Stimulated activated naive B cell treated with anti-CD40 and anti-IgM and Interleukin-4, amounts not matched to agents 10 μg/mL and 1 μg/mL and 100 μg/mL, for 72 hours (primary cell): ENCODE measurements around the gene PLCL2.
"Not testable (repeated sequence)": the region's sequence is repeated elsewhere in the genome, so short reads cannot be mapped to it uniquely, and the experiment has no call there.

ENCODE experiments used
- ATAC-seq, 2 donors: fragments of 150-1000 bp; cut with Tn5 transposase; replicated peaks; 2 replicates each; pipeline ENCODE4 v1.10.0; 2021; ENCODE audit warnings: moderate library complexity in 1 of 2
- DNase-seq: peaks from one replicate; pipeline ENCODE4 v3.0.0; 2021
- H3K27ac Mint-ChIP-seq: one replicate; pipeline ENCODE4 v1.8.0; 2022; ENCODE audit warnings: mild to moderate bottlenecking, mixed read lengths
- H3K27me3 Mint-ChIP-seq, 2 donors: one replicate each; pipeline ENCODE4 v1.8.0; 2022; ENCODE audit warnings: mixed read lengths in 2 of 2
- H3K36me3 Mint-ChIP-seq, 2 donors: one replicate each; pipeline ENCODE4 v1.8.0; 2022; ENCODE audit warnings: mixed read lengths in 2 of 2, mild to moderate bottlenecking in 1 of 2
- H3K4me1 Mint-ChIP-seq, 2 donors: one replicate each; pipeline ENCODE4 v1.8.0; 2022; ENCODE audit warnings: mixed read lengths in 2 of 2, mild to moderate bottlenecking in 1 of 2
- H3K4me3 Mint-ChIP-seq, 2 donors: one replicate each; pipeline ENCODE4 v1.8.0; 2022; ENCODE audit warnings: mild to moderate bottlenecking in 2 of 2, mixed read lengths in 2 of 2, moderate library complexity in 1 of 2
- H3K9me3 Mint-ChIP-seq, 2 donors: one replicate each; pipeline ENCODE4 v1.8.0; 2022; ENCODE audit warnings: mixed read lengths in 2 of 2, mild to moderate bottlenecking in 1 of 2

PLCL2 gene

GRCh38 chr3:17081520-17081919 is 196.8 kb downstream of the PLCL2 start:
- Mint-ChIP-seq H3K36me3 (peaks cover 41 to 59% of the 10 kb centered on the region in 2 donors), H3K4me3 (no peak overlapping the region), H3K27ac (no peak overlapping the region)

GRCh38 chr3:17087509-17087908 is 202.8 kb downstream of the PLCL2 start:
- peaks cover 27 to 54% of the 10 kb centered on the region in 2 donors for H3K36me3 Mint-ChIP-seq
- DNase-seq (no peak), ATAC-seq (no peak)
- H3K9me3 Mint-ChIP-seq = no peaks in the 10 kb centered on the region
- no peak overlapping the region for H3K4me3 Mint-ChIP-seq
- H3K27ac Mint-ChIP-seq = no peak overlapping the region
- H3K27me3 Mint-ChIP-seq = no peaks in the 10 kb centered on the region
- H3K4me1 Mint-ChIP-seq = no peaks in the 10 kb centered on the region

More at GRCh38 chr3:17081520-17081919, 196.8 kb downstream of the PLCL2 start:
- Mint-ChIP-seq H3K27me3 (no peaks in the 10 kb centered on the region), H3K9me3 (no peaks in the 10 kb centered on the region), H3K4me1 (peaks cover 2 to 16% of the 10 kb centered on the region in 2 donors)
- no peak for ATAC-seq
- DNase-seq = no peak

- Mint-ChIP-seq H3K27me3 (no peaks in the 10 kb centered on the region), H3K4me3 (no peak overlapping the region), H3K36me3 (peaks cover 24 to 51% of the 10 kb centered on the region in 2 donors), H3K9me3 (no peaks in the 10 kb centered on the region), H3K4me1 (peaks cover 0 to 2% of the 10 kb centered on the region in 2 donors), H3K27ac (no peak overlapping the region)
- ATAC-seq = no peak
- DNase-seq = no peak
Observed at GRCh38 chr3:17088017-17088416, 203.3 kb downstream of the PLCL2 start.

GRCh38 chr3:17088602-17089313 is 204.0 kb downstream of the PLCL2 start:
- Mint-ChIP-seq H3K27ac (no peak overlapping the region), H3K4me1 (peaks cover 0 to 2% of the 10 kb centered on the region in 2 donors), H3K4me3 (no peak overlapping the region), H3K36me3 (peaks cover 21 to 46% of the 10 kb centered on the region in 2 donors), H3K27me3 (no peaks in the 10 kb centered on the region), H3K9me3 (no peaks in the 10 kb centered on the region)
- DNase-seq (no peak), ATAC-seq (no peak)

GRCh38 chr3:17089314-17089700 is 204.6 kb downstream of the PLCL2 start:
- Mint-ChIP-seq H3K4me1 (peaks cover 0 to 2% of the 10 kb centered on the region in 2 donors), H3K36me3 (peaks cover 20 to 44% of the 10 kb centered on the region in 2 donors), H3K4me3 (no peak overlapping the region), H3K27ac (no peak overlapping the region), H3K9me3 (no peaks in the 10 kb centered on the region), H3K27me3 (no peaks in the 10 kb centered on the region)
- ATAC-seq (no peak), DNase-seq (no peak)

GRCh38 chr3:17090280-17090983 is 205.7 kb downstream of the PLCL2 start:
- DNase-seq = no peak
- H3K4me1 Mint-ChIP-seq = peaks cover 0 to 2% of the 10 kb centered on the region in 2 donors
- no peak overlapping the region for H3K27ac Mint-ChIP-seq
- ATAC-seq = no peak
- no peaks in the 10 kb centered on the region for H3K9me3 Mint-ChIP-seq
- no peaks in the 10 kb centered on the region for H3K27me3 Mint-ChIP-seq
- H3K4me3 Mint-ChIP-seq = no peak overlapping the region
- peaks cover 17 to 38% of the 10 kb centered on the region in 2 donors for H3K36me3 Mint-ChIP-seq

- Mint-ChIP-seq H3K27me3 (no peaks in the 10 kb centered on the region), H3K4me3 (no peak overlapping the region), H3K36me3 (peaks cover 15 to 27% of the 10 kb centered on the region in 2 donors), H3K9me3 (no peaks in the 10 kb centered on the region), H3K27ac (no peak overlapping the region), H3K4me1 (peaks cover 0 to 2% of the 10 kb centered on the region in 2 donors)
- ATAC-seq (no peak), DNase-seq (no peak)
Observed at GRCh38 chr3:17091910-17092582, 207.3 kb downstream of the PLCL2 start.

GRCh38 chr3:17092583-17092933 is 207.8 kb downstream of the PLCL2 start:
- Mint-ChIP-seq H3K4me1 (peaks cover 0 to 2% of the 10 kb centered on the region in 2 donors), H3K27me3 (no peaks in the 10 kb centered on the region), H3K4me3 (no peak overlapping the region), H3K27ac (no peak overlapping the region), H3K36me3 (peaks cover 12 to 22% of the 10 kb centered on the region in 2 donors), H3K9me3 (no peaks in the 10 kb centered on the region)
- ATAC-seq = no peak
- DNase-seq = no peak

- no peak for ATAC-seq
- H3K4me1 Mint-ChIP-seq = peaks cover 0 to 2% of the 10 kb centered on the region in 2 donors
- H3K36me3 Mint-ChIP-seq = peaks cover 10 to 16% of the 10 kb centered on the region in 2 donors
- no peak overlapping the region for H3K4me3 Mint-ChIP-seq
- H3K27me3 Mint-ChIP-seq = no peaks in the 10 kb centered on the region
- H3K27ac Mint-ChIP-seq = no peak overlapping the region
- DNase-seq = no peak
- no peaks in the 10 kb centered on the region for H3K9me3 Mint-ChIP-seq
Observed at GRCh38 chr3:17094551-17094950, 209.8 kb downstream of the PLCL2 start.

- no peaks in the 10 kb centered on the region for H3K27me3 Mint-ChIP-seq
- ATAC-seq (no peak), DNase-seq (no peak)
- H3K4me3 Mint-ChIP-seq = no peak overlapping the region
- peaks cover 9% of the 10 kb centered on the region in 2 donors for H3K36me3 Mint-ChIP-seq
- peaks cover 6 to 16% of the 10 kb centered on the region in 2 donors for H3K9me3 Mint-ChIP-seq
- no peaks in the 10 kb centered on the region for H3K4me1 Mint-ChIP-seq
- no peak overlapping the region for H3K27ac Mint-ChIP-seq
Observed at GRCh38 chr3:17103579-17103978, 218.8 kb downstream of the PLCL2 start.

GRCh38 chr3:17106801-17107200 is 222.0 kb downstream of the PLCL2 start:
- not testable (repeated sequence) for DNase-seq, H3K27me3 Mint-ChIP-seq, ATAC-seq, H3K27ac Mint-ChIP-seq, H3K36me3 Mint-ChIP-seq, H3K4me3 Mint-ChIP-seq
- H3K9me3 Mint-ChIP-seq = peaks cover under 1 to 10% of the 10 kb centered on the region in 2 donors
- H3K4me1 Mint-ChIP-seq = peaks cover 12 to 16% of the 10 kb centered on the region in 2 donors

- Mint-ChIP-seq H3K4me1 (peaks cover 12 to 16% of the 10 kb centered on the region in 2 donors), H3K36me3 (peaks cover 0 to 3% of the 10 kb centered on the region in 2 donors), H3K27me3 (no peaks in the 10 kb centered on the region), H3K9me3 (peaks cover 0 to 11% of the 10 kb centered on the region in 2 donors), H3K27ac (peak overlapping the region; percentile 66), H3K4me3 (peak overlapping the region in 1 of 2 donors; percentile 3)
- DNase-seq (peak; percentile 40), ATAC-seq (peak; percentile 95 to 99)
Observed at GRCh38 chr3:17110660-17111396, 226.1 kb downstream of the PLCL2 start.

GRCh38 chr3:17111586-17111985 is 226.8 kb downstream of the PLCL2 start:
- peaks cover 0 to 3% of the 10 kb centered on the region in 2 donors for H3K36me3 Mint-ChIP-seq
- no peaks in the 10 kb centered on the region for H3K27me3 Mint-ChIP-seq
- DNase-seq = no peak
- ATAC-seq = no peak
- peak overlapping the region; percentile 66 for H3K27ac Mint-ChIP-seq
- peaks cover 0 to 11% of the 10 kb centered on the region in 2 donors for H3K9me3 Mint-ChIP-seq
- H3K4me1 Mint-ChIP-seq = peaks cover 12 to 16% of the 10 kb centered on the region in 2 donors
- H3K4me3 Mint-ChIP-seq = no peak overlapping the region

GRCh38 chr3:17115186-17115585 is 230.4 kb downstream of the PLCL2 start:
- ATAC-seq (no peak), DNase-seq (no peak)
- Mint-ChIP-seq H3K36me3 (peaks cover 0 to 3% of the 10 kb centered on the region in 2 donors), H3K4me3 (no peak overlapping the region), H3K9me3 (peaks cover 0 to 4% of the 10 kb centered on the region in 2 donors), H3K27me3 (no peaks in the 10 kb centered on the region), H3K4me1 (peaks cover 12 to 16% of the 10 kb centered on the region in 2 donors), H3K27ac (no peak overlapping the region)
